ENCODE results near the gene ATG5. TPM values are rescaled to one million over a fixed set of nuclear protein-coding genes. Genes with fewer than 3 reads are reported as not detected.
"Not testable (repeated sequence)": the region's sequence is repeated elsewhere in the genome, so short reads cannot be mapped to it uniquely, and the experiment has no call there.

Gene ATG5
- total RNA-seq, 1 donor: 12.1 TPM

DNA sequence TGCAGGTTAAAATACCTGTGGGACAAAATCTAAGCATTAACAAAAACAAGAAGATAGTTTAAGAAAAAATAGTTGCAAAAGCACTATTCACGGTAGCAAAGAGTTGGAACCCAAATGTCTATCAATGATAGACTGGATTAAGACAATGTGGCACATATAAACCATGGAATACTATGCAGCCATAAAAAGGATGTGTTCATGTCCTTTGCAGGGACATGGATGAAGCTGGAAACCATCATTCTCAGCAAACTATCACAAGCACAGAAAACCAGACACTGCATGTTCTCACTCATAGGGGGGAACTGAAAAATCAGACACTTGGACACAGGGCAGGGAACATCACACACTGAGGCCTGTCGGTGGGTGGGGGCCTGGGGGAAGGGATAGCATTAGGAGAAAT is 65.8 kb downstream of the ATG5 start:
- not testable (repeated sequence) for DNase-seq (ENCODE audit: low read depth in 2 of 3, low spot score in 2 of 3)

DNA sequence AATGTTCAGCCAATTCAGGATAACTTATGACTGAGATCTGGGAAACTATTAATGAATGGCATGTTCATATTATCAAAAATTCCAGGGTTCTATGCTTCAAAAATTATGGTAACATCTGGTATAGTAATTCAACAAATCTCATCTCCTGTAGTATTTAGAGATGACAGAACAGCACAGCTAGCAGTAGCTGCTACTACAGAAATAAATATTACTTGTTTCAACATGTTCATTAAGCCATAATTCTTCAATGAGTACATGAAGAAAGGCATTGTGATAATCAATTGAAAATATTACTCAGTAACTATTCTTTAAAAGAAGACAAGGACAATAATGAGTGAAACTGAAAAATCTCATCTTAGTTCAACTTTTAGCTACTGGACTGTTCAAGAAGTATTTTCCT is 66.8 kb downstream of the ATG5 start:
- no peak for DNase-seq (ENCODE audit: low read depth in 2 of 3, low spot score in 2 of 3)

DNA sequence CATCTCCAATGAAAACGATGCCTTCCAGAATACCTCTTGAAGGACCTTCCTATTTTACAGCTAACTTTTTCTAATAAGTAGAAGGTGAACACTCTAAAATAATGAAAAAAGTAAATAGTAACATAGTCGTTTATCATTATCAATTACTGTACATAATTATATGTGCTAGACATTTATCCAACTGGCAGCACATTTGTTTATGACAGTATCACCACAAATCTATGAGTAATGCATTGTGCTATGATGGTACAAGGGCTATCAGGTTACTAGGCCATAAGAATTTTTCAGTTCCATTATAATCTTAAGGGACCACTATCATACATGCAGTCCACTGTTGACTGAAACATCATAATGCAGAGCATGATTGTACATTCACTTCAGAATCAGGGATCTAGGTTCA is 68.4 kb downstream of the ATG5 start:
- DNase-seq (ENCODE audit: low read depth in 2 of 3, low spot score in 2 of 3): no peak

DNA sequence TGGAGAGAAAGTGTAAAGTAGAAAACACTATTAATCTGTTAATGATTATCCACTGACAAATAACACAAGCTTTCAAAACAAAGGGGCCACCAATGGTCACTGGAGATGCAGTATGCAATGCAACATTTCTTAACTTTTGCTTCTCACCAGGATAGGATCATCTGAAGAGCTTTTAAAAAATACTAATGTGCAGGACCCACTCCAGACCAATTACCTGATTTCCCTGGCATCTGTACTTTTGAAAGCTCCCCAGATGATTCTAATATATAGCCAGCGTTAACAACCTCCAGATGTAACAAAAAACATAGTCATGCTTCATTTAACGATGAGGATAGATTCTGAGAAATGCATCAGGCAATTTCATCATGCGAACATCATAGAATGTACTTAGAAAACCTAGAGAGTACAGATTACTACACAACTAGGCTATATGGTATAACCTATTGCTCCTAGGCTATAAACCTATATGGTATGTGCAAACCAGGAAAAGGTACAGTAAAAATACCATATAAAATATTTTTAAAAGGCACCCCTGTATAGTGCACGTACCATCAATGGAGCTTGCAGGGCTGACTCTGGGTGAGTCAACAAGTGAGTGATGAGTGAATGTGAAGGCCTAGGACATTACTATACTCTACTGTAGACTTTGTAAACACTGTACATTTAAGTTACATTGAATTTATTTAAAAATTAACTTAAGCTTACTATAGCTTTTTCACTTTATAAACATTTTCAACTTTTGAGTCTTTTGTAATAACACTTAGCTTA is 69.2 kb downstream of the ATG5 start:
- DNase-seq (ENCODE audit: low read depth in 2 of 3, low spot score in 2 of 3): no peak

DNA sequence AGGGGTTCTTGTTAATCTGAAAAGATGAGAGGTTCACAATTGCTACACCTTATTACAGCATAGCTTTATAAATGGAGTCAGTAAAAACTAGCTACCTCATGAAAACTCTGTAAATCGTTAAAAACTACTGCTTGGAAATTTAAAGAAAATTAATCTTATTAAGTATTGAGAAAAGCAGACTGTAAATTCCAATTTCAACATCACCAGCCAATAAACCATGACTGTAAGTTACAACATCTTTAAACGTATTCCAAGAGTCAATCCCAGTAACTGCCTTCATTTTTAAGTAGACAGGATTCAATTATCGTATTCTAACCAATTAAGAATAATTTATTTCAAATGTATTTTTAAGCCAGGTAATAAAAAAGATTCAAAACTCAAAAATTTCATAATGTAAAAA is 70.3 kb downstream of the ATG5 start:
- DNase-seq (ENCODE audit: low read depth in 2 of 3, low spot score in 2 of 3): no peak

DNA sequence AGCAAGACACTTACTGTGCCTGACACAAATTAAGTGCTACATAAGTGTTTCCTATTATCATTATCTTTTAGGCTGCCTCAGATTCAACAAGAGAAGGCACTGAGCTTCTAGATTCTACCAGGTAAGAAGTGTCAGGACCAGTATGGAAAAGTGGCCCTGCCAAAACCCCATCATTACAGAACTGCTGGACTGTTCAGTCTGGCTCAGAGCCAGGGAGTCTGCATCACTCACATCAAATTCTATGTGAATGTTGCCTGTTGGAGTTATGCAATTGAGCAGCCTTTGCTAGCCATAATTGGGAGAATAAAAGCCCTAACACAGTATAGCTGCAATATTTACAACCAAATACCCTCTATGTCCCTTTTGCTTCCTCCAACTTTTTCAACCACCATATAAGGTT is 70.9 kb downstream of the ATG5 start:
- no peak for DNase-seq (ENCODE audit: low read depth in 2 of 3, low spot score in 2 of 3)

DNA sequence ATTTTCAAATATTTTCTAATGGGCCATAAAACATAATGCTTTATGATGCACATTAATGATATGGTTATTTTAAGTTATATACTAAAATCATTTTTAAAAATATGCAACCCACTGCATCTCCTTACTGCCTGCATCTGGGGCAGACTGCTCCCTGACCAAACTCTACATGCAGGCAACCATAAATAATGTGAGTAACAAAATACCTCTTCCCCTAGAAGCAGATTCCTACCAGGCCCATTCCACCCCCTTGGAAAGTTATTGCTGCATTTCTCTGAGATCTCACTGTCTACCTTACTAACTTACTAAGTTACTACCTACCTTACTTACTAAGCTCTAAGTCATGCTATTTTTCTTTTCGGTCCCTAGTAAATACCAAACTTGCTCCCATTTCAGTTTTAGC is 71.8 kb downstream of the ATG5 start:
- no peak for DNase-seq (ENCODE audit: low read depth in 2 of 3, low spot score in 2 of 3)

DNA sequence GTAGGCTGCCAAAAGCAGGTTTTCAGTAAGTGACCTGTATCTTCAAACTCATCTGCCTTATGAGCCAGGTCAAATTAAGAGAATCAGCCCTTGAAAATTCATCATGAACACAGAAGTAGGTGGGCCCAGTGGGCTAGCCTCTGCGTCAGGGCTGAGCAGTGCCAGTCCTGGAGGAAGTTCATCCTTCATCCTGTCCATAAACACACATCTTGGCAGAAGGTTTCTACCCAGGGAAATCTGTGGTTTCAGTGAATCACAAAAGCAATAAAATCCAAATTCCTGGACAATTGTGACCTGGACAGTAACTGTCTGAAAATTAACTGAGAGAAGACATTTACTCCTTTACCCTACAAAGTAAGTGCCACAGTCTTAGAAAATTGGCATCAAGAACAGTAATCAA is 72.4 kb downstream of the ATG5 start:
- no peak for DNase-seq (ENCODE audit: low read depth in 2 of 3, low spot score in 2 of 3)

DNA sequence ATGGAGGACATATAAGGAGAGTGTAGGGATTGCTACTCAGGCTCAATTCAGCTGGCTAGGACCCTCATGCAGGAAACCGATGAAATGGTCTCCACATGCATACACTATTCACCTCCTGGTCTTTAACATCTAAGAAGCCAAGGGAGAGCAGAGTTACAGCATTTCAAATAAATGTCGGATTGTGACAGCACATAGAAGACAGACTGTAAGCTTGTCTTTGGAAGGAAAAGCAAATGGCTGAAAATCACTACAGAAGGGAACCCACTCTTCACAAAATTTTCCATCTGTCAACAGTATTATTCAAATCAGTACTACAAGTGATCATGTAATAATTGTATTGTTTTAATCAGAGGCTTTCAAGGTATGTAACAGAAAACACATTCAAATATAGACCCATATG is 72.9 kb downstream of the ATG5 start:
- no peak for DNase-seq (ENCODE audit: low read depth in 2 of 3, low spot score in 2 of 3)

DNA sequence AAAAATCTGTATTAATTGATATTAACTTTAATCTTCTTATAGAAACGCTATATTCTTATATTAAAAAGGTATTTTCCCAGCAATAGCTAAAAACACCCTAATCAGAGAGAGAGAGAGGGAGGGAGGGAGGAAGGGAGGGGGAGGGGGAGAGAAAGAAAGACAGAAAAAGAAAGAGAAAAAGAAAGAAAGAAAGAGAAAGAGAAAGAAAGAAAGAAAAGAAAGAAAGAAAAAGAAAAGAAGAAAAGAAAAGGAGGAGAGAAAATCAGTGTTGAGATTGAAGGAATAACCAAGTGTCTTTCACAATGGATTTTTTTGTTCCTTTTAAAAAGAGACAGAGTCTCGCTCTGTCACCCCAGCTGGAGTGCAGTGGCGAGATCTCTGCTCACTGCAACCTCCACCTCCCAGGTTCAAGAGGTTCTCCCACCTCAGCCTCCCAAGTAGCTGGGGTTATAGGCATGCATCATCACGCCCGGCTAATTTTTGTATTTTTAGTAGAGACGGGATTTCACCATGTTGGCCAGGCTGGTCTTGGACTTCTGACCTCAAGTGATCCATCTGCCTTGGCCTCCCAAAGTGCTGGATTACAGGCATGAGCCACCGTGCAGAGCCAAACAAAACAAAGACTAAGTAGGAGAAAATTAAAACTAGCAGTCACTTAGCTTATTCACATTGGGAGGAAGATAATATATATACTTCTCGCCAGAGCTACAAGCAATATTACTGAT is 73.9 kb downstream of the ATG5 start:
- not testable (repeated sequence) for DNase-seq (ENCODE audit: low read depth in 2 of 3, low spot score in 2 of 3)

DNA sequence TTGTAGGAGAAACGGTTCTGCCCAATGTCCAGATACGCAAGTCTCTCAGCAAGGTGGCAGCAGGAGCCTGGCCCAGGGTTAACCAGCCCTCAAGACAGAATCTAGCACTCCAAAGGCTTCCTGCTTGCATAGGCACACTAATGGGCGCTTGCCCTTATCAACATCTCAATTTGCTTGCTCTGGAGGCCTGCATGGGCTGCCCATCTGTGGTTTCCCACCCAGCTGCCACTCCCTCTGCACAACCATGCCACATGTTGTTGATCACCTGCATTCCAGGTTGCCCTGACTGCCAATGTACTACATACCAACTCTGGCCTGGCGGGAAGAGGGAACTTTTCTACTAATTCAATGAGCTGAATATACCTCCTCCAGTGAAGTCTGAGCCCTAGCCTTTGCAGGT is 74.6 kb downstream of the ATG5 start:
- no peak for DNase-seq (ENCODE audit: low read depth in 2 of 3, low spot score in 2 of 3)

DNA sequence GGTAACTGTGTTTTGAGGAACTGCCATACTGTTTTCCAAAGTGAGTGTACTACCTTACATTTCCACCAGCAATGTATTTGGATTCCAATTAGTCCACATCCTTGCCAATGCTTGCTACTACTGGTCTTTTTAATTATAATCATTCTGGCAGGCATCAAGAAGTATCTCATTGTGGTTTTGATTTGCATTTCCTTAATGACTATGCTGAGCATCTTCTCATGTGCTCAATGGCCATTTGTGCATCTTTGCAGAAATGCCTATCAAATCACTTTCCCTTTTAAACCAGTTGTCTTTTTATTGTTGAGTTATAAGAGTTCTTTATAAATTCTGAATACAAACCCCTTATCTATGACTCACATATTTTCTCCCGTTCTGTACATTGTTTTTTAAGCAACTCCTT is 75.9 kb downstream of the ATG5 start:
- no peak for DNase-seq (ENCODE audit: low read depth in 2 of 3, low spot score in 2 of 3)

DNA sequence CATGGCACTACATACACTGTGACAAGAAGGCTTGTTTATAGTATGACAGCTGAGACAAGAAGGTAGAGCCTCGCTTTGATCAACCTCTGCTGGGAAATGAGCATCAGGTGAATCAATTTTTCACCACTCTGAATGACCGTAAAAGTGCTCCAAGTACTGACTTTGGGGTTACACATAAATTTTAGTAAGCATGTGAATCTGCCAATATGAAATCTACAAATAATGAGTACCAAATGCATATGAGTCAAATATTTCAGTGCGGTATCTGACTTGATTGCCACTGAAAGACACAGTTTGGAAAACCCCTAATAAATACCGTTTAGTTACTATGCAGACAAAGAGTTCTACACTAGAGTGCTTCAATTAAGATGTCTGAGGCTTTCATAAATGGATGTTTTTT is 77.8 kb downstream of the ATG5 start:
- DNase-seq (ENCODE audit: low read depth in 2 of 3, low spot score in 2 of 3): no peak

DNA sequence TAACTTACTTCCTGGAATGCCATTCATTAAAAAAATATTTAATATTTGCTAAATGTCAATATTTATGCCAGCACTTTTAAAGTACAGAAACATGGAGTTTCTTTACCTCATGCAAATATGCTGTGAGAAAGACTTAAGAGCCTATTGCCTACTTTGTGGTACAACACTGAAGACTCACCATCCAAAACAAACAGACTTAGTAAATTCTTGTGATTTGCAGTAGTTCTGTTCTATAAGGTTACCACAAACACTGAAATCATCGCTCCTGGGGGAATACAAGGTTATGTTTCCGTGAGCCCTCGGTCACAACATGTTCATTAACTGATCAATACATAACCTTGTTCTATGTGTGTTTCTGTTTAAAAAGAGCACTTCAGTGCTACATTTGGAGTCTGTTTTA is 78.3 kb downstream of the ATG5 start:
- no peak for DNase-seq (ENCODE audit: low read depth in 2 of 3, low spot score in 2 of 3)

DNA sequence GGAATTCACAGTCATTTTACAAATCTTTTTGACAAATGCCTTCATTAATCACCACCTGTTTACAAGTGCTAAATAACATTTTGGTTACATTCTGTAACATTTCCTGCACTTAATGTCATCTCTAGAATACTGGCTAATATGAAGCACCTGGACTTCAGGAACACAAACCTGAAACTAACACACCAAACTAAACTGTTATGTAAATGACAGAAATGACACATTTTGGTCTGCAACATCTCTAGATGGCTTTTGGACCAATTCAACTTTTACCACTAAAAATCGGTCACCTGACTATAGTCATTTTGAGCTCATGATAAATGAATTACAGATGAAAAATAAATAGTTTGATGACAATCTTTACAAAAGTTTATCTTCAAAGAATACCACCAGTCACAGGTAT is 80.6 kb downstream of the ATG5 start:
- no peak for DNase-seq (ENCODE audit: low read depth in 2 of 3, low spot score in 2 of 3)

DNA sequence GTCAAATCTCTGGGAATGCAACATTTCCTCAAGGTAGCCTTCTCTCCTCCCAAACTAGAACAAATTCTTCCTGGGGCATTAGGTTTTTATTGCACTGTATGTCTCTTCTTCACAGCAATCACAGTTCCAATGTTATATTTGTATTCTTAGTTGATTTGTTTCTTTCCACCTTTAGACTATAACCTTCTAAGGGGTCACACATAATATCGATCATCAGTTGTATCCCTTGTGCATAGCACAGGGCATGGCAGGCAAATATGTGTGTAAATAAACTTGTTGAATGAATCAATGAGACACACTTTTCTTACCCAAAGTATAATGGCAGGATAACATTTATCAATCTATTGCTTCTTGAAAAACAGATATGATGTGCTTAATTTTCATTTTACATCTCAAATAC is 81.0 kb downstream of the ATG5 start:
- no peak for DNase-seq (ENCODE audit: low read depth in 2 of 3, low spot score in 2 of 3)

DNA sequence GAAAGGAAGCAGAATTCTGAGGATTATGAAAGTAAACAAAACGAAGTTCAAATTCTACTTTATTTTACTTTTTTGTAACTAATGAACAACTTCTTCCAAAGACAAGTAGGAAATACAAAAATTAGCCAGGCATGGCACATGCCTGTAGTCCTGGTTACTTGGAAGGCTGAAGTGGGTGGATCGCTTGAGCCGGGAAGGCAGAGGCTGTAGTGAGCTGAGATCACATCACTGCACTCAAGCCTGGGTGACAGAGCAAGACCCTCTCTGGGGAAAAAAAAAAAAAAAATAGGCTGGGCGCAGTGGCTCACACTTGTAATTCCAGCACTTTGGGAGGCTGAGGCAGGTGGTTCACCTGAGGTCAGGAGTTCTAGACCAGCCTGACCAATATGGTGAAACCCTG is 82.3 kb downstream of the ATG5 start:
- no peak for DNase-seq (ENCODE audit: low read depth in 2 of 3, low spot score in 2 of 3)

DNA sequence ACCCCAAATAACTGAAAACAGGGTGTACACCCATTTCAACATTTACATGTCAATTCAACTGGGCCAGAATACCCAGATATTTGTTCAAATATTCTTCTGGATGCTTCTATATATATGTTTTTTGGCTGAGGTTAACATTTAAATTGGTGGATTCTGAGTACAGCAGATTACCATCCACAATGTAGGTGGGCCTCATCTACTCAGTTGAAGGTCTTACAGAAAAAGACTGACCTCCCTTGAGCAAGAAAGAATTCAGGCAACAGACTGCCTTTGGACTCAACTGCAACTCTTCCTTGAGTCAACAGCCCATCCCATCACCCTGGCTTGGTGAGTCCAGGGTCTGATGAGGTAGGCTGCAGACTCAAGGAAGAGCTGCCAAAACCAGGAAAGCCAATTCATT is 84.1 kb downstream of the ATG5 start:
- DNase-seq (ENCODE audit: low read depth in 2 of 3, low spot score in 2 of 3): no peak

DNA sequence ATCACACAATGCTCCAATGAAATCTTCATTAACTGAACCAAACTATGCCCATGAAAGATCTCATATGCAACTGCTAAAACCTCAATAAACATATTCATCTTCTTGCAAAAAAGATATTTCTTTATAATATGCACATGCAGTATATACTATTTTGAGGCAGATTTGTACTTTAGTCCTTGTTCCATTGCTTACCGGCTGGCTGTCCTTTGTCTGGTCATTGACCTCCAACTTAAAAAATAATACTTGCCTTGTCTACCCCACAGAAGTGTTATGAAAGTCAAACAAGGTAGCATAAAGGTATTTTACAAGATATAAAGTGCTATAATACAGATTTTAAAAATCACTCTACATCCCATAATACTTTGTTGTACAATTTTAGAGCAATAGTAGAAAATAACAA is 88.3 kb downstream of the ATG5 start:
- DNase-seq (ENCODE audit: low read depth in 2 of 3, low spot score in 2 of 3): no peak

DNA sequence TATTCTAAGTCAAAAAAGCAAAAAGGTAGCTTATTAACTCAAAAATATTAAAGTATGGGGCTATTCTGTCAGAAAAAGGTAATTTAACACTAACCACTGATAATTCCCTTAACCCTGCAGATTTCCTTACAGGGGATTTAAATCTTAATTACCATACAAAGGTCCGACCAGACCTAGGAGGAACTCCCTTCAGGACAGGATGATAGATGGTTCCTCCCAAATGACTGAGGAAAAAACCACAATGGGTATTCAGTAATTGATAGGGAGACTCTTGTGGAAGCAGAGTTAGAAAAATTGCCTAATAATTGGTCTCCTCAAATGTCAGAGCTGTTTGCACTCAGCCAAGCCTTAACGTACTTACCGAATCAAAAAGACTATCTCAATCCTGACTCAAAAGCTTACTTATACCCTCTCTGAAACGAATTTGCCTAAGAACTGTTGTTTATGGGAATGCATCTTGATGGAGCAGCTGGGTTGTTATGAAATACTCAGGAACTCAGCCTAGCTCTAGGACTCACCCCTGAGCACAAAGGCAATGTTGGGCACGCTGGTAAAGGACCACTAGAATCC is 95.6 kb downstream of the ATG5 start:
- DNase-seq (ENCODE audit: low read depth in 2 of 3, low spot score in 2 of 3): not testable (repeated sequence)

DNA sequence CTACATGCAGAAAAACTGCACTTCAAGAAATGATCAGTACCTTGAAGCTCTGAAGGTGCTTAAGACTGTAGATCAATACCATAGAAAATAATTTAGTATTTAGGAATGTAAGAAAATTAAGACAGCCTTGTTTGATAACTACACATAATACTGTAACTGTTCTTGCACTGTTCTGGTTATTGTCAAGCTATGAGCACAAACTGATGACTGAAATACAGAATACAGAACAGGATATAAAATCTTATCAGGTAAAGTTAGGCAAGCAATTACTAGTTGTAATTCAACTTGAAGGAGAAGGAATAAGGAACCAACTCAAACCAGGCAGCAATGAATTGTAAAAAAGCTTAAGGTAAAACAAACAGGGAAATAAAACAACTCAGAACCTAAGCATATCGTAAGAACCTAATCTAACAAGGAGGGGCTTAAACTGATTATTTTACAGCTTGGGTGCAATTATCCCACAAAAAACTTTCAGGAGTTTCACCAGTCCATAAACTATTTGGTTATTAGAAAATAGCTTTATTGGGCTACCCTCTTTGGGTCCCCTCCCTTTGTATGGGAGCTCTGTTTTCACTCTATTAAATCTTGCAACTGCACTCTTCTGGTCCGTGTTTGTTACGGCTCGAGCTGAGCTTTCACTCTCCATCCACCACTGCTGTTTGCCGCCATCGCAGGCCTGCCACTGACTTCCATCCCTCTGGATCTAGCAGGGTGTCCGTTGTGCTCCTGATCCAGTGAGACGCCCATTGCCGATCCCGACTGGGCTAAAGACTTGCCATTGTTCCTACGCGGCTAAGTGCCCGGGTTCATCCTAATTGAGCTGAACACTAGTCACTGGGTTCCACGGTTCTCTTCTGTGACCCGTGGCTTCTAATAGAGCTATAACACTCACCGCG is 97.7 kb downstream of the ATG5 start:
- DNase-seq (ENCODE audit: low read depth in 2 of 3, low spot score in 2 of 3): no peak
